K562 (cell line): ENCODE measurements around the gene CDSN.

Source experiments
- KLF6 ChIP-seq: fragments of 250-450 bp; sonication (Bioruptor Pico); IDR thresholded peaks from 2 replicates; pipeline ENCODE4 v1.4.0; 2020; ENCODE audit warnings: mild to moderate bottlenecking, moderate library complexity, borderline replicate concordance
- MAFF ChIP-seq: IDR thresholded peaks from 2 replicates; pipeline ENCODE4 v1.6.1; 2012; ENCODE audit warnings: low read length, improper control_type of control experiment
- MAX ChIP-seq: sonication (generic); formaldehyde crosslinking; IDR thresholded peaks from 2 replicates; pipeline ENCODE4 v1.9.0; 2022; ENCODE audit warnings: mild to moderate bottlenecking, missing genetic modification reagents
- REST ChIP-seq, 2 experiments: fragments of 450-650 bp; formaldehyde crosslinking in 1 of 2; IDR thresholded peaks; 2 replicates each; pipeline versions ENCODE4 v1.4.0 to v1.6.1; 2014 to 2020; ENCODE audit warnings: mild to moderate bottlenecking in 2 of 2, borderline replicate concordance in 1 of 2, low read depth in 1 of 2
- ZNF23 ChIP-seq: fragments of 250-450 bp; sonication (Bioruptor Pico); IDR thresholded peaks from 2 replicates; pipeline ENCODE4 v1.4.0; 2020; ENCODE audit warnings: mild to moderate bottlenecking

GRCh38 chr6:31131595-31131994, 11.3 kb upstream of the CDSN start:
- TF ChIP-seq ZNF23 (CRISPR knock-in tag) (no peak), KLF6 (CRISPR knock-in tag) (no peak), MAX (CRISPR knock-in tag) (no peak), REST (IDR thresholded peaks at IDR 0.05; ENCODE audit: borderline replicate concordance) (no peak), REST (CRISPR knock-in tag; IDR thresholded peaks at IDR 0.05; ENCODE audit: low read depth) (no peak), MAFF (no peak)
